GM12892 (cell line): ENCODE results near the gene MACROD2.

Source experiments
- POLR2A ChIP-seq: IDR thresholded peaks from 2 replicates; pipeline ENCODE4 v1.6.1; 2011; ENCODE audit warnings: low read depth, low read length, control low read depth
- TAF1 ChIP-seq: IDR thresholded peaks from 2 replicates; pipeline ENCODE4 v1.6.1; 2011; ENCODE audit warnings: low read depth, mild to moderate bottlenecking, control low read depth, low read length, borderline replicate concordance

DNA sequence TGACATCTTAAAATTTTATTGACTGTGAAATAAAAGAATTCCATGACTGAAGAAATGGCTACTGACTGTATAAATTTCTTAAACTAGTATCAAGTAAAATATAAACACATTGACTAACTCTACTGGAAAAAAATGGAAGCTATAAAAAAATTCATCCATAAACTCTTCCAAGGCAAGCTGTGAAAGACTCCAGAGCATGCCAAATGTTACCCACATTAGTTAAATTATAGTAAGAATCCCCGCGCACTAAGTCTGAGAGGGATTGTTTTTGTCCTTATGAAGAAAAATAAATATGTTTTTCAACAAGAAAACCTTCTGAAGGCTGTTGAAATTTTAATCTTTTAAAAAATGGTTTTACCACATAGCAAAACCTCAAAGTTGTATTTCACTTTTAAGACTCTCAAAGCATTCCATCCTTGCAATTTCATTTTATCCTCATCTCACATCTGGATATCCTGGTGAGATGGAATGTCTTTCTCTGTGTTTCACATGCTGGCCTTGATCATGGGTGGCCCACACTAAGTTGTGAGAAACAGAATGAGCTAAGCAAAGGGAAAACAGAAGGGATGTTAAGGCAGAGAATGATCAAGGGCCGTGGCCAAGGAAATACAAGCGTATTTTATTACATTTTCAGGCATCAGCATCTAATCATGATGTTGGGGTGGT is 1845.5 kb downstream of the MACROD2 start:
- TF ChIP-seq TAF1 (no peak), POLR2A (no peak)
